Measurements from ENCODE around the gene EHD1.

The EHD1 gene

DNA sequence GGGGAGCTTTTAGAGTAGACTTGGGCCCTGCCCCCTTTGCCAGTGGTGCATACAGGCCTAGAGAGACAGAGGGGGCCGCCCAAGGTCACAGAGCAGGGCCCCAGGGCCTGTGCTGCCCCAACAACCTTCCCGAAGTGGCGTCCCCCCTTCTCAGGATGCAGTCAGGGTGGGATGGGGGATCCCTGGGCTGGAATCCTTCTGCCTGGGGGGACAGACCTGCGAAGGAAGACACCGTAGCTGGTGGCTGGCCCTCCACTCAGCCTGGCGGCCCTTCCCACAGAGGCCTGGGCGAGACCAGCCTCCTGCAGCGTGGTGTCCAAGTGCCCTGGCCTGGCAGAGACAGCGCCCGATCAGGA lies 14.4 kb upstream of the EHD1 start:
- no peak overlapping the region for H3K4me3 ChIP-seq
- no peak overlapping the region for H3K27ac ChIP-seq

- Histone ChIP-seq H3K27ac (no peak overlapping the region), H3K4me3 (no peak overlapping the region)
Measured at GRCh38 chr11:64892411-64892831, 14.0 kb upstream of the EHD1 start.

DNA sequence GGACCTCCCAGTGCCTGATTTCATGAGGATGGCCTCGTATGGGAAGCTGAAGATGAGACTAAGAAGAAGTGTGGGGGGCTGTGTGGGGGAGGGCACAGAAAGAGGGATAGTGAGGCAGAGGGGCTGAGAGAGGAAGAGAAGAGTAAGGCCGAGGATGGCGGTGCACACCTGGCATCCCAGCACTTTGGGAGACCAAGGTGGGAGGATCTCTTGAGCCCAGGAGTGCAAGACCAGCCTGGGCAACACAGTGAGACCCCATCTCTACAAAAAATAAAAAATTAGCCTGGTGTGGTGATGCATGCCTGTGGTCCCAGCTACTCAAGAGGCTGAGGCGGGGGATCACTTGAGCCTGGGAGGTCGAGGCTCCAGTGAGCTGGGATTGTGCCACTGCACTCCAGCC lies 13.5 kb upstream of the EHD1 start:
- Histone ChIP-seq H3K4me3 (no peak overlapping the region), H3K27ac (no peak overlapping the region)

DNA sequence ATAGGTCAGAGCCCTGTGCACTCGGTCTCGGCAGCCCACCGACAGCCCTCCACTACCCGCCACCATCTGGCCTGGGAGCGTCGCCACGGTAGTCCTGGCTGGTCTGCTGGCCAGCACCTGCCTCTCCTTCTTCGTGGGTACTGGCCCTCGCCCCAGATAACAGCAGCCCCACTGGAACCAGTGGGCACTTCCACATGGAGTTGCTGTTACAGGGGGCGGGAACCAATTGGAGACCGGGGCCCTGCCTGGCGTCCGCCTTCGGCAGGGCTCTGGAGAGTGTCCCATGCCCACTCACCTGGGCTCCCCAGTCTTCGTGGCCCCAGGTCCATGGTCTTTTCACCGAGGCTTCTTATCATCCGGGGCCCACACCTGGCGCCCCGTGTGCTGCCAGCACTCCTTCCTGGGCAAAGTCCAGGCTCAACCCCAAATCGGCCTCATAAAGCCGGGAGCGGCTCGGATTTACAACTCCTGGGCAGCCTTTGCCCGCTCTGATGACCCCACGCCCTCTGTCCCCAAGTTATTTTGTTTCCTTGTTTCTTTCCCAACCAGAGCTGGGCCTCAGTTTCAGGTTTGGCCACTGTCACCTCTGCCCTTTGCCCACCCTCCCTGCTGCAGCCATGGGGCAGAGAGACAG lies 12.9 kb upstream of the EHD1 start:
- Histone ChIP-seq H3K27ac (no peak overlapping the region), H3K4me3 (no peak overlapping the region)

DNA sequence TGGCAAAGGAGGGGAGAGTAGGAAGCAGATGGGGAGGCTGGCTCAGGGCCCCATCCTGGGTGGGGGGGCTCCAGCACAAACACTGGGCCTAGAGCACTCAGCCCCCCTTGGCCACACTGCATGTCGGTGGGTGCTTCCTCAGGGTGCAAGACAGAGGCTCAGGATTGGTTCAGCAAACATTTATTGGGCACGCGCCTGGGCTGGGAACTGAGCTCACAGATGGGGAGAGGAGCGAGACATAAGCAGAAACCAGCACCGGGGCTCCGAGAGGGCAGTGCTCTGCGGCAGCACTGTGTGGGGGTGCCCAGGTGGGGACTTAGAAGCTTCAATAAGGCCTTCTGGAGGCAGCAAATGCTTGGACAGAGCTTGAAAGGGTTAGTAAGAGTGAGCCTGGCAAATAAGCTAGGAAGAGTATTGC lies 12.1 kb upstream of the EHD1 start:
- Histone ChIP-seq H3K27ac (no peak overlapping the region), H3K4me3 (no peak overlapping the region)

DNA sequence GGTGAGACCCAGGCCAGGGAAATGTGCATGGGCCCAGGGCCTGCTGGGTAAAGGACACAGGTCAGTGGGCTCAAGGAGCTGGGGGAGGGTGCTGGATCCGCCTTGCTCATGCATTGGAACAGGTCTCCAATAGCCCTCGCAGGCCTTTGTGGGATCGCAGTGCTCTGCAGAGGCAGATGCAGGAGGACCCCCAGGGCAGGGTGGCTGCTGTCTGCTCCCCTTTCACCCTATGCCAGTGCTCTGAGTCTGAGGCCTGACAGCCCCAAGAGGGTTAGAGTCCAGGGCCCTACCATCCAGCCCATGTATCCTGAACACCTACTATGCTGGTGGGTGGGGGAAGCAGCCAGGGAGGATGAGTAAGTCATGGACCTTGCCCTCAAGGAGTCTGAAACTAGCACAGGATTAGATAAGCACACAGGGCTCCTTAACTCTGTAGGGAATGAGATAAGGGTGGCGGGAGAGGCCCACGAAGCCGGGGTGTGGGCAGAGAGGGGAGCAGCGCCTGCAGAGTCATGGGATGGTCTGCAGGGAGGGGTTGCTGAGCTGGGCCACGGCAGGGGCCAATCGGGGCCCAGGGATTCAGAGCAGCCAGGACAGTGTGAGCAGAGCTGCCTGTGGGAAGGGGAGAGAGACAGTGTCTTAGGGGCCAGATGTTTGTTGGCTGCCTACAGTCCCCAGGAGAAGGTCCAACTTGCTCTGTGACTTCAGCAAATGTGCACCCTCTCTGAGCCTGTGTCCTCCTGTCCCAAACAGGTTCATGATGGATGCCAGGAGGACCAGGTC lies 10.5 kb upstream of the EHD1 start:
- H3K4me3 ChIP-seq, result no peak overlapping the region
- peak overlapping the region in 3 of 21 experiments; percentile 33 to 63 (median 45) for H3K27ac ChIP-seq

GRCh38 chr11:64888406-64888728 lies 9.9 kb upstream of the EHD1 start:
- Histone ChIP-seq H3K27ac (peak overlapping the region in 10 of 21 experiments; percentile 5 to 63 (median 38)), H3K4me3 (peak overlapping the region in 1 of 7 experiments; percentile 19)

DNA sequence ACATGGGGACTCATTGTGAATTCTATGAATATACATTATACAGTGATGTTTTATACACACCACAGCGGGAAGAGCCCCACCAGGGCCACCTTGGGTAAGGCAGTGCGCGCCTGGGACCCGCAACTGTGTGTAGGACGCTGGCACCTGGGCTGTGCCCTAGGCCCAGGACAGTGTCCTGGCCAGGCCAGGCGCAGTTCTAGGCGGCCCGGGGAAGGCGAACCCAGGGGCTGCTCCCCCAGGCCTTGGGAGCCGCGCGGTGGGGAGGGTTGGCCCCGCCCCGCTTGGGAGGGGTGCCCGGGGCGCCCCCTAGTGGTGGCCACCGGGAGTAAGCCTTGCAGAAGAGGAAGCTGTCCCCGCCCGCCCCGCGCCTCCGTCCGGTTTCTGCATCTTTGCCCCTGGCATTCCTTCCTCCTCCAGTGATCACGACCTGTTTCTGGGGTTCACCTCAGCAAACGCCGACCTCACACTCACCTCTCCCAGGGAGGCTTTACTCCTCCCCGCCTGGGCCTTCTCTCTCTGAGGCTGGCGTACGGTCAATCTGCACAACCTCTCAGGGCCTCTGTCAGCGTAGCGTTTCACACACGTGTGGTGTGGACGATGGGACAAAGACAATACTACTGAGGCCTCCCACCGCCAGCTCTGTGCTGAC lies 9.5 kb upstream of the EHD1 start:
- Histone ChIP-seq H3K27ac (peak overlapping the region in 16 of 21 experiments; percentile 5 to 63 (median 42)), H3K4me3 (peak overlapping the region in 1 of 7 experiments; percentile 19)

DNA sequence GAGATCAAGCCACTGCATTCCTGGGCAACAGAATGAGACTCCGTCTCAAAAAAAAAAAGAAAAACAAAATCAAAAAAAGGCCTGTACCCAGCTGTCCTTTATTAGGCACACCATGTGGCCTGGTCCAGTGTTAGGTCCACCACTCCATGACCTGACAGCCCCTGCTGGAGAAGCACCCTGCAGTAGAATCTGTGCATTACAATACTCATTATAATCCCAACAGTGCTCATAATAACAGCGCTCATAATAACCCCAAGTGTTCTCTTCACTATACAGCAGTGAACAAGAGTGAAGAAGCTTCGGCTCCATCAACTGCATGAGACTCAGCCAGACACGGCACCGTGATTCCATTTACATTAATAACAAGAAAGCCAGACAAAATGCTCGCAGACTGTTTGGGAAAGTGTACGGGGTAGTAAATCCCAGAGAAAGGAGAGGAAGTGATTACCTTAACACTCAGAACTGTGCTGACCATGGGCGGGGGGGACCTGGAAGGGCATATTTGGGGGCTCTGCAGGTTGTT lies 8.9 kb upstream of the EHD1 start:
- Histone ChIP-seq H3K4me3 (no peak overlapping the region), H3K27ac (peak overlapping the region in 12 of 21 experiments; percentile 7 to 63 (median 44))

DNA sequence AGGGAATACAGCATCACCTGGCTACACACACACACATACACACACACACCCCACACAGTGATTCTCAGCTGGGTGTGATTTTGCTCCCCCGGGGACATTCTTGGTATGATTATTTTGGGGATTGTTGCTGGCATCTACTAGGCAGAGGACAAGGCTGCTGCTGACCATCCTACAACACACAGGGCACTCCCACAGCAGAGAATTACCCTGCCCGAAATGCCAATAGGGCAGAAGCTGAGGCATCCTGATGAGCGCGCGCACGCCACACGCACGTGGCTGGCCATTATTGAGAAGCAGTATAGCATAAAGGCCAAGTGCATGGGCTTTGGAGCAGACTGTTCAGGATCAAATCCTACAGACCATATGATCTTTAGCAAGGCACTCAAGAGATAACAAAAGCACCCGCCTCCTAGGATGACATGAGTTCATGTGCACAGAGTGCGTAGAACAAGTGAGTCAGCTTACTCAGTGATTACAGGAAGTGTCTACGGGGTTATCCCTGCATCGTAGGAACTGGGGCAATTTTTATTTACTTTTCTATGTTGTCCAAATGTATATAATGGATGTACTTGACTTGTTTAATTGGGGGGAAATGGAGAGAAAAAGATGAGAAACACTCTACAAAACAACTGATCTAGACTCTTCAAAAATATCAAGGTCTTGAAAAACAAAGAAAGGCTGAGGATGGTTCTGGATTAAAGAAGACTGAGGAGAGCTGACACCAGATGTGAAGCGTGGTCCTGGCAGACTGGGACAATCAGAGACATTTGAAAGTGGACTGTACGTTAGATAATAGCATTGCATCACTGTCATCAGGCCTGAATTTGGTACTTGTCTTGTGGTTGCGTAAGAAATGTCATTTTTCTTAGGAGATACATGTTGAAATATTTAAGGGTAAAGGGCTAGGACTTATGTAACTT lies 7.2 kb upstream of the EHD1 start:
- H3K27ac ChIP-seq, result peak overlapping the region in 8 of 21 experiments; percentile 15 to 61 (median 36)
- no peak overlapping the region for H3K4me3 ChIP-seq

DNA sequence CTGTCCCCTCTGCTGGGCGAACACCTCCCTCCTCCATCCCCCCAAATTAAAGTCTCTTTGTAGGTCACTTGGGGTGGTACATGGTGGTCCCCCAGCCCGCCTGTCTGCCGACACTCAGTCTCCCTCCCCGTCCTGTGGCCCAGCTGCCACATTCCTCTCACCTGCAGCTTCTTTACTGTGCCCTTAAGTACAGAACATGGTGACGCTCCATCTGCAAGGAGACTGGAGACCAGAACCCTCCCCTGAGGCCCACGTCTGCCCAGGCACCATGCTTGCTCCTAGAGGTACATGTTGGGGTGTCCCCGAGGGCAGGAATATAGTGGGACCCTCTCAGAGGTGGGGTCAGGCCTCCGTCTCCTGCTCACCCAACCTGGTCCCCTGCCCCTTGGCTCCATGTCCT lies 5.6 kb upstream of the EHD1 start:
- no peak overlapping the region for H3K4me3 ChIP-seq
- H3K27ac ChIP-seq, result no peak overlapping the region

GRCh38 chr11:64883575-64883974 lies 5.2 kb upstream of the EHD1 start:
- H3K27ac ChIP-seq, result no peak overlapping the region

GRCh38 chr11:64882243-64882642 lies 3.8 kb upstream of the EHD1 start:
- Histone ChIP-seq H3K27ac (peak overlapping the region in 5 of 21 experiments; percentile 15 to 59 (median 35)), H3K4me3 (no peak overlapping the region)

More at GRCh38 chr11:64883575-64883974, 5.2 kb upstream of the EHD1 start:
- no peak overlapping the region for H3K4me3 ChIP-seq

DNA sequence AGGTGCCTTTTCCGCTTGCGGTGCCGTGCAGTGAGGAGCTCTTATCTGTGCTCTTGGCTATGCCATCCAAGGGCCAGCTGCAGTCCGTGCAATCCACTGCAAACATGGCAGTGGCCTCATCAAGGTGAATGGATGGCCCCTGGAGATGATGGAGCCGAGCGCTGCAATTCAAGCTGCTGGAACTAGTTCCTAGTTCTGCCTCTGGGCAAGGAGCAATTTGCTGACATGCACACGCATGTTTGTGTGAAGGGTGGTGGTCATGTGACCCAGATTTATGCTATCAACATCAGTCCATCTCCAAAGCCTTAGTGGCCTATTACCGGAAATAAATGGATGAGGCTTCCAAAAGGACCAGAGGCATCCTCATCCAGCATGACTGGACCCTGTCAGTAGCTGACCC lies 3.1 kb upstream of the EHD1 start:
- H3K4me3 ChIP-seq, result no peak overlapping the region

DNA sequence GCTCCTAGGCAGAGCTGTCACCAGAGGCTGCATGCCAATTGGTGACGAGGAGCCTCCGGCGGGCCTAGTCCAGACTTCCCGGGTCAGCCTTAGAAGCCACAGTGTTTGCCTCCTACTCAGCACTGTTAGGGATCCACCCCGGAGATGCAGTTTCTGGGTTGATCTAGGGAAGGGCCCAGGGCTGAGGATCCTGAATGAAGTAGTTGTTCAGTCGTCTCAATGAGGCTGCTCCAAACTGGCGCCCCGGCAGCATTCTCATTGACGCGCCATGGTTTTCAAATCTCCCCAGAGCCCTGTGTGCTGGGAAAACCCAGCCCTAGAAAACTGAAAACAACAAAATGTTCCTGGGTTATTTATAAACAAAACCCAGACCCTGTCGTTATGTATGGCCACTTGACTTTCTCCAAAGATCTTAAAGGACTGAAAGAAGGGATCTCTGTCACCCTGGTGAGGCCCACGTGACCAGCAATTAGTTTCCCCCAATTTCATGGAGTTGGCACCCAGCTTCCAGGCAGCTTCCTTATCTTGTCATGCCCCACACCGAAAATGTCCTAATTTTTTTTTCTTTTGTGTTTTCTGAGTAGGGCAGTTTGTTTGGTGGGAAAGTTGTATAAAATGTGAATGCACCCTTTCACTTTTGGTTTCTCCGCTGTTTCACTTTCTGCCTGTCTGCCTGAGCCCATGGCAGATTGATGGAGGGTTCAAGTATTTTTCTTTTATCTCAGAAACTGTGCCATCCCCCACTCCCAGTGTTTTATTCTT lies 2.0 kb upstream of the EHD1 start:
- H3K27ac ChIP-seq, result peak overlapping the region in 20 of 21 experiments; percentile 11 to 95 (median 89)
- no peak overlapping the region for H3K4me3 ChIP-seq

More for the DNA sequence above, 3.1 kb upstream of the EHD1 start:
- H3K27ac ChIP-seq, result peak overlapping the region in 9 of 21 experiments; percentile 16 to 95 (median 90)

GRCh38 chr11:64879244-64879900 lies 951 bp upstream of the EHD1 start:
- Histone ChIP-seq H3K27ac (peak overlapping the region; percentile 60 to 96 (median 90)), H3K4me3 (peak overlapping the region; percentile 52 to 98 (median 88))

DNA sequence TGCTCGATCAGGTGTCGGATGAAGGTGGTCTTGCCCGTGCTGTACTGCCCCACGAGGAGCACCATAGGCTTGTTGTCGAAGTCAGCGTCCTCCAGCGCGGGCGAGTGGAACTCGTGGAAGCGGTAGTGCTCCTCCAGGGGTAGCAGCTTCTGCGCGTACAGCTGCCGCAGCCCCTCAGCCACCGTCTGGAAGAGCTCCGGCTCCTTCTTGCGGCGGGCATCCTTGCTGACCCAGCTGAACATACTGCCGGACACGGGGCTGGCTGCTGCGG lies 263 bp downstream of the EHD1 start:
- Histone ChIP-seq H3K4me3 (peak overlapping the region; percentile 52 to 98 (median 88)), H3K27ac (peak overlapping the region; percentile 31 to 96 (median 88))
